Right lobe of liver (tissue), 6 donors: ENCODE measurements around the gene SLC9A7. TPM values are rescaled to one million over a fixed set of nuclear protein-coding genes. Genes with fewer than 3 reads are reported as not detected.

Experiments
- ATAC-seq, 4 donors: fragments of 200-7000 bp; cut with Tn5 transposase; one replicate each; pipeline ENCODE4 v1.9.1; 2020; ENCODE audit warnings: mild to moderate bottlenecking in 4 of 4, moderate library complexity in 4 of 4
- DNase-seq, 3 donors: peaks; one replicate each; pipeline ENCODE4 v3.0.0-alpha.2; 2020
- H3K27ac ChIP-seq, 3 donors: fragments of 200-600 bp; one replicate each; pipeline ENCODE4 v1.8.0; 2022
- H3K27me3 ChIP-seq, 2 donors: fragments of 200-600 bp; one replicate each; pipeline ENCODE4 v1.8.0; 2022
- H3K36me3 ChIP-seq, 4 donors: fragments of 200-600 bp; sonication (generic) in 1 of 4; one replicate each; pipeline versions ENCODE4 v1.5.1 to v1.8.0; 2017 to 2022; ENCODE audit warnings: control low read depth in 1 of 4
- H3K4me1 ChIP-seq, 4 donors: fragments of 200-600 bp; sonication (generic) in 1 of 4; one replicate each; pipeline versions ENCODE4 v1.5.1 to v1.8.0; 2017 to 2022; ENCODE audit warnings: control low read depth in 1 of 4
- H3K4me3 ChIP-seq, 3 donors: fragments of 200-600 bp; one replicate each; pipeline ENCODE4 v1.8.0; 2022
- H3K9me3 ChIP-seq, 4 donors: fragments of 200-600 bp; sonication (generic) in 1 of 4; one replicate each; pipeline versions ENCODE4 v1.5.1 to v1.8.0; 2017 to 2022; ENCODE audit warnings: control low read depth in 1 of 4
- POLR2A ChIP-seq: fragments of 450-650 bp; IDR thresholded peaks from one replicate; pipeline ENCODE4 v1.6.1; 2017; ENCODE audit warnings: antibody characterized with exemption, mild to moderate bottlenecking
- WGBS: methylation state at CpG from one replicate; pipeline ENCODE4 v1.1.6; 2018; ENCODE audit warnings: low coverage, low lambda C conversion rate; ENCODE audit not compliant: insufficient coverage; ENCODE audit errors: missing lambda C conversion rate; 5-methylcytosine and 5-hydroxymethylcytosine counted together
- intact Hi-C, 2 donors: fragments of 100-400 bp; cut with DNase I; formaldehyde crosslinking; loops; one replicate each; pipeline versions ENCODE4 v1.11.2 to v1.14.1; 2022
- total RNA-seq, 6 experiments: library from RNA; depleted of rRNA in 2 of 6; stranded (reverse); fragments of >200 nt in 2 of 6; fragmentation: NEBNext Ultra II Directional in 3 of 6; extraction: Animal tissue kit (Norgen Biotek cat#: 25700) in 3 of 6; gene quantifications; one replicate each; pipeline versions ENCODE4 v1.1.0 to v1.2.4, GENCODE V29; 2016 to 2023
- TF ChIP-seq, protein P1 (sequence below), 4 donors: fragments of 200-600 bp in 3 of 4; fragments of 450-650 bp in 1 of 4; IDR thresholded peaks; one replicate each; pipeline versions ENCODE4 v1.5.1 to v1.8.0; 2016 to 2022; ENCODE audit warnings: antibody characterized with exemption in 4 of 4, mild to moderate bottlenecking in 2 of 4
- donor health status: DM: no; HTN: yes; CAD: no.
- donor health status: DM: no; HTN: no; CAD: no.
- donor health status: DM: no; HTN: no; CAD: no.
- donor health status: DM: no; HTN: yes; CAD: no.
- donor health status: DM: no; HTN: yes; CAD: no.

SLC9A7 gene
- total RNA-seq, 6 experiments from 2014 or later, result 5.7 to 9.0 (median 6.4) TPM

GRCh38 chrX:46743046-46743445 lies 15.9 kb downstream of the SLC9A7 start:
- TF ChIP-seq POLR2A, result no peak
- TF ChIP-seq, protein P1, sequence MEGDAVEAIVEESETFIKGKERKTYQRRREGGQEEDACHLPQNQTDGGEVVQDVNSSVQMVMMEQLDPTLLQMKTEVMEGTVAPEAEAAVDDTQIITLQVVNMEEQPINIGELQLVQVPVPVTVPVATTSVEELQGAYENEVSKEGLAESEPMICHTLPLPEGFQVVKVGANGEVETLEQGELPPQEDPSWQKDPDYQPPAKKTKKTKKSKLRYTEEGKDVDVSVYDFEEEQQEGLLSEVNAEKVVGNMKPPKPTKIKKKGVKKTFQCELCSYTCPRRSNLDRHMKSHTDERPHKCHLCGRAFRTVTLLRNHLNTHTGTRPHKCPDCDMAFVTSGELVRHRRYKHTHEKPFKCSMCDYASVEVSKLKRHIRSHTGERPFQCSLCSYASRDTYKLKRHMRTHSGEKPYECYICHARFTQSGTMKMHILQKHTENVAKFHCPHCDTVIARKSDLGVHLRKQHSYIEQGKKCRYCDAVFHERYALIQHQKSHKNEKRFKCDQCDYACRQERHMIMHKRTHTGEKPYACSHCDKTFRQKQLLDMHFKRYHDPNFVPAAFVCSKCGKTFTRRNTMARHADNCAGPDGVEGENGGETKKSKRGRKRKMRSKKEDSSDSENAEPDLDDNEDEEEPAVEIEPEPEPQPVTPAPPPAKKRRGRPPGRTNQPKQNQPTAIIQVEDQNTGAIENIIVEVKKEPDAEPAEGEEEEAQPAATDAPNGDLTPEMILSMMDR (IDR thresholded peaks at IDR 0.05), result no peak
- Histone ChIP-seq H3K4me1 (no peaks in the 10 kb centered on the region), H3K36me3 (no peaks in the 10 kb centered on the region), H3K27ac (no peak overlapping the region), H3K9me3 (no peaks in the 10 kb centered on the region), H3K27me3 (no peaks in the 10 kb centered on the region), H3K4me3 (no peak overlapping the region)
- WGBS, result 56% methylated on average over 1 of the region's 1 CpG
- ATAC-seq, result no peak
- no peak for DNase-seq
- intact Hi-C loops, result no loop called here

DNA sequence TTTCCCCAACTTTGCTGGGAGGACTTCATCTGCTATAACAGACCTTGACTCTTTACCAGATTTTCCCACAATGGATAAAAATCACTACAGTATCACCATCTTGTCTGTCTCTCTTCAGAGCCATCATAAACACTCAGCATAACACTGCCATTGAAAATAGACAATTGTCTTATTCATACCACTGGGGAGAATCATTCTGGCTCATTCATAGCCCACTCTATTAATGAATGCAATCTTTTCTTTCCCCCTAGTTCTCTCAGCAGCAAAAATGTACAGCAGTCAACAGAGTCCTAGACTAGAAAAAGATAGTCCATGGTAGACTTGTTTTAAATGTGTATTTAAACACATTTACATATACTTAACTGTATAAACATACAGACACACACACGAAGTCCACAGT lies 19.2 kb downstream of the SLC9A7 start:
- no peak for TF ChIP-seq POLR2A
- TF ChIP-seq, protein P1 (IDR thresholded peaks at IDR 0.05), result no peak
- Histone ChIP-seq H3K4me3 (no peak overlapping the region), H3K9me3 (no peaks in the 10 kb centered on the region), H3K4me1 (no peaks in the 10 kb centered on the region), H3K36me3 (no peaks in the 10 kb centered on the region), H3K27ac (no peak overlapping the region), H3K27me3 (no peaks in the 10 kb centered on the region)
- ATAC-seq (no peak), DNase-seq (no peak)
- intact Hi-C loops, result no loop called here
- WGBS, result 38% methylated on average over 1 of the region's 1 CpG

GRCh38 chrX:46737462-46737861 lies 21.5 kb downstream of the SLC9A7 start:
- no peaks in the 10 kb centered on the region for H3K27me3 ChIP-seq
- H3K4me1 ChIP-seq, result no peaks in the 10 kb centered on the region
- intact Hi-C loops, result no loop called here
- no peak for DNase-seq
- H3K27ac ChIP-seq, result no peak overlapping the region
- ATAC-seq, result no peak
- TF ChIP-seq, protein P1 (IDR thresholded peaks at IDR 0.05), result no peak
- no peak for TF ChIP-seq POLR2A
- 40% methylated on average over 2 of the region's 2 CpGs for WGBS
- no peaks in the 10 kb centered on the region for H3K9me3 ChIP-seq
- no peak overlapping the region for H3K4me3 ChIP-seq
- H3K36me3 ChIP-seq, result no peaks in the 10 kb centered on the region

DNA sequence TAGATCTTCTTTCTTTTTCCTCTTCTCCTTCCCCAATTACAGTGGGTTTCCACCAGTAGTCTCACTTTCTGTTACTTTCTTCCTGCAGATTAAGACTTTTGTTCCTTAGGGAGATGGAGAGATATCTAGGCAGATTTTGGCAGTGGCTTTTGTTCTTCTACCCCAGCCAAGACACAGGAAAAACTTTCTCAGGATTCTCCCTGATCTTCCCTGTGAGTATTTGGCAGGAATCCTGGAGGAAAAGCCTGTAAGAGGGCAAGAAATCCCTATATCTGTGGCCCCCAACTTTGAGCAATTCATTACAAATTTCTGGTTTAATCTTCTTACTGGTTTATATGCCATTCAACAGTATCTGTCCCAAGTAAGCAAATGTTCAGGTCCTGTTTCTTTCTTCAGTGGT lies 21.9 kb downstream of the SLC9A7 start:
- Histone ChIP-seq H3K4me3 (no peak overlapping the region), H3K4me1 (no peaks in the 10 kb centered on the region), H3K27me3 (no peaks in the 10 kb centered on the region), H3K36me3 (no peaks in the 10 kb centered on the region), H3K27ac (no peak overlapping the region), H3K9me3 (no peaks in the 10 kb centered on the region)
- intact Hi-C loops, result no loop called here
- DNase-seq (no peak), ATAC-seq (no peak)
- TF ChIP-seq POLR2A, result no peak
- TF ChIP-seq, protein P1 (IDR thresholded peaks at IDR 0.05), result no peak

DNA sequence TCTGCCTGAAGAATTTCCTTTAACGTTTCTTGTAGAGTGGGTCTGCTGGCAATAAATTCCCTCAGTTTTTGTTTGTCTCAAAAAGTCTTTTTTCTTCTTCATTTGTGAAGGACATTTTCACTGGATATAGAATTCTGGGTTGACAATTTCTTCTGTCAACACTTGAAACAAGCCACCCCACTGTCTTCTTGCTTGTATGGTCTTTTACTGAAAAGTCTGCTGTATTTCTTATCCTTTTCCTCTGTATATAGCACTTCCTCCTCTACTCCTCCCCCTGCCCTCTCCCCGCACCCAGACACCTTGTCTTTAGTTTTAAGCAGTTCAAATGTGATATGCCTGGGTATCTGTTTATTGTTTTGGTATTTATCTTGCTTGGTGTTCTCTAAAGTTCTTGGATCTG lies 23.3 kb downstream of the SLC9A7 start:
- ATAC-seq, result no peak

More for the DNA sequence above, 23.3 kb downstream of the SLC9A7 start:
- no peak for DNase-seq
- 39% methylated on average over 2 of the region's 2 CpGs for WGBS
- no peaks in the 10 kb centered on the region for H3K36me3 ChIP-seq
- no peaks in the 10 kb centered on the region for H3K4me1 ChIP-seq
- H3K4me3 ChIP-seq, result no peak overlapping the region
- no peak overlapping the region for H3K27ac ChIP-seq
- intact Hi-C loops, result no loop called here
- H3K9me3 ChIP-seq, result no peaks in the 10 kb centered on the region
- TF ChIP-seq POLR2A, result no peak
- TF ChIP-seq, protein P1 (IDR thresholded peaks at IDR 0.05), result no peak
- H3K27me3 ChIP-seq, result no peaks in the 10 kb centered on the region
